GM23338 (cell line): ENCODE data around the gene LDLRAD3. TPM values are rescaled to one million over a fixed set of nuclear protein-coding genes. Genes with fewer than 3 reads are reported as not detected.

Experiments used
- ATAC-seq: fragments of 200-7000 bp; cut with Tn5 transposase; 3 replicates; pipeline ENCODE4 v1.9.1; 2020
- DNase-seq: peaks from one replicate; pipeline ENCODE4 v3.0.0-alpha.2; 2015; ENCODE audit warnings: low spot score
- H2AFZ ChIP-seq: fragments of 200-600 bp; sonication (generic); 2 replicates; pipeline ENCODE4 v1.8.0; 2016; ENCODE audit warnings: antibody characterized with exemption, mild to moderate bottlenecking, moderate library complexity
- H3F3A ChIP-seq: fragments of 200-600 bp; sonication (generic); replicated peaks from 2 replicates; pipeline ENCODE4 v1.8.0; 2017; ENCODE audit warnings: antibody characterized with exemption, mixed run types, low read depth
- H3K27ac ChIP-seq: fragments of 200-600 bp; sonication (generic); 2 replicates; pipeline ENCODE4 v1.6.1; 2016; ENCODE audit warnings: low read depth
- H3K27me3 ChIP-seq: fragments of 200-600 bp; sonication (generic); 2 replicates; pipeline ENCODE4 v1.8.0; 2016; ENCODE audit warnings: mild to moderate bottlenecking, mixed run types, moderate library complexity; ENCODE audit not compliant: insufficient read depth
- H3K36me3 ChIP-seq: fragments of 200-600 bp; sonication (generic); 2 replicates; pipeline ENCODE4 v1.8.0; 2016; ENCODE audit warnings: mild to moderate bottlenecking; ENCODE audit not compliant: insufficient read depth
- H3K4me1 ChIP-seq: fragments of 200-600 bp; sonication (generic); 2 replicates; pipeline ENCODE4 v1.8.0; 2016; ENCODE audit warnings: mild to moderate bottlenecking, moderate library complexity; ENCODE audit not compliant: insufficient read depth
- H3K4me2 ChIP-seq: fragments of 200-600 bp; sonication (generic); 2 replicates; pipeline ENCODE4 v1.7.1; 2017; ENCODE audit warnings: mixed run types
- H3K4me3 ChIP-seq: fragments of 200-600 bp; sonication (generic); 2 replicates; pipeline ENCODE4 v1.6.1; 2016; ENCODE audit warnings: mixed run types
- H3K79me2 ChIP-seq: fragments of 200-600 bp; sonication (generic); replicated peaks from 2 replicates; pipeline ENCODE4 v1.8.0; 2017; ENCODE audit warnings: mild to moderate bottlenecking; ENCODE audit not compliant: insufficient read depth
- H3K9me2 ChIP-seq: fragments of 200-600 bp; sonication (generic); 2 replicates; pipeline ENCODE4 v1.8.0; 2017; ENCODE audit not compliant: insufficient read depth
- H4K20me1 ChIP-seq: fragments of 200-600 bp; sonication (generic); replicated peaks from 2 replicates; pipeline ENCODE4 v1.8.0; 2017; ENCODE audit warnings: mild to moderate bottlenecking; ENCODE audit not compliant: insufficient read depth
- H3K27ac Mint-ChIP-seq: 2 replicates; pipeline ENCODE4 v1.8.0; 2020; ENCODE audit warnings: inconsistent platforms, mild to moderate bottlenecking, moderate library complexity, mixed read lengths
- H3K27me3 Mint-ChIP-seq: 3 replicates; pipeline ENCODE4 v1.8.0; 2022; ENCODE audit warnings: low read depth, mild to moderate bottlenecking, moderate library complexity, mixed read lengths, inconsistent platforms; ENCODE audit not compliant: insufficient read depth, poor library complexity
- H3K36me3 Mint-ChIP-seq: 3 replicates; pipeline ENCODE4 v1.8.0; 2021; ENCODE audit warnings: low read depth, mild to moderate bottlenecking, inconsistent platforms, moderate library complexity, mixed read lengths
- H3K4me1 Mint-ChIP-seq: 3 replicates; pipeline ENCODE4 v1.8.0; 2020; ENCODE audit warnings: mild to moderate bottlenecking, inconsistent platforms, mixed read lengths
- H3K4me3 Mint-ChIP-seq: 3 replicates; pipeline ENCODE4 v1.8.0; 2021; ENCODE audit warnings: moderate library complexity, mild to moderate bottlenecking, inconsistent platforms, mixed read lengths
- H3K9me3 Mint-ChIP-seq: 3 replicates; pipeline ENCODE4 v1.8.0; 2020; ENCODE audit warnings: moderate library complexity, mild to moderate bottlenecking, inconsistent platforms, mixed read lengths
- CREB1 ChIP-seq: fragments of 250-450 bp; sonication (Bioruptor Pico); IDR thresholded peaks from 2 replicates; pipeline ENCODE4 v1.5.0; 2020; ENCODE audit warnings: low read depth, mild to moderate bottlenecking, moderate library complexity
- EZH2 ChIP-seq: fragments of 200-600 bp; sonication (generic); IDR thresholded peaks from one replicate; pipeline ENCODE4 v1.8.0; 2017; ENCODE audit warnings: antibody characterized with exemption, mild to moderate bottlenecking, low read depth; ENCODE audit not compliant: unreplicated experiment
- EZH2phosphoT487 ChIP-seq: fragments of 200-600 bp; sonication (generic); IDR thresholded peaks from one replicate; pipeline ENCODE4 v1.8.1; 2018; ENCODE audit warnings: antibody characterized with exemption; ENCODE audit not compliant: unreplicated experiment
- JUNB ChIP-seq: IDR thresholded peaks from one replicate; pipeline ENCODE4 v1.6.1; 2016; ENCODE audit warnings: antibody characterized with exemption; ENCODE audit not compliant: unreplicated experiment
- NANOG ChIP-seq: IDR thresholded peaks from 2 replicates; pipeline ENCODE4 v1.6.1; 2016; ENCODE audit warnings: antibody characterized with exemption, borderline replicate concordance
- POLR2AphosphoS5 ChIP-seq: IDR thresholded peaks from 2 replicates; pipeline ENCODE4 v1.6.1; 2016; ENCODE audit warnings: antibody characterized with exemption, low read depth
- REST ChIP-seq: IDR thresholded peaks from one replicate; pipeline ENCODE4 v1.6.1; 2018; ENCODE audit warnings: antibody characterized with exemption; ENCODE audit not compliant: unreplicated experiment
- STAT1 ChIP-seq: IDR thresholded peaks from one replicate; pipeline ENCODE4 v1.6.1; 2016; ENCODE audit warnings: antibody characterized with exemption; ENCODE audit not compliant: unreplicated experiment
- ZNF114 ChIP-seq: fragments of 250-450 bp; sonication (Bioruptor Pico); IDR thresholded peaks from 2 replicates; pipeline ENCODE4 v1.5.0; 2020; ENCODE audit warnings: mild to moderate bottlenecking, moderate library complexity
- ZNF331 ChIP-seq: fragments of 250-450 bp; sonication (Bioruptor Pico); IDR thresholded peaks from 2 replicates; pipeline ENCODE4 v1.5.0; 2020; ENCODE audit warnings: low read depth, mild to moderate bottlenecking, moderate library complexity
- ZNF462 ChIP-seq: fragments of 250-450 bp; sonication (Bioruptor Pico); IDR thresholded peaks from 2 replicates; pipeline ENCODE4 v1.5.0; 2020; ENCODE audit warnings: mild to moderate bottlenecking, moderate library complexity
- polyA plus RNA-seq: library from polyadenylated mRNA; unstranded; fragments of >200 nt; fragmentation: Nextera tagmentation; extraction: Ambion mirVana; gene quantifications from 2 replicates; pipeline ENCODE4 v1.2.1, GENCODE V29; 2016
- total RNA-seq: library from RNA; depleted of rRNA; stranded (reverse); fragments of >200 nt; shearing (Covaris generic); gene quantifications from 2 replicates; pipeline ENCODE4 v1.2.3, GENCODE V29; 2014
- TF ChIP-seq, protein P1 (sequence below): IDR thresholded peaks from 2 replicates; pipeline ENCODE4 v1.6.1; 2016; ENCODE audit warnings: antibody characterized with exemption
- TF ChIP-seq, protein P2 (sequence below), 2 experiments: fragments of 200-600 bp in 1 of 2; sonication (generic) in 1 of 2; conservative IDR thresholded peaks; 2 replicates each; pipeline versions ENCODE4 v1.5.1 to v1.6.1; 2016 to 2017; ENCODE audit warnings: antibody characterized with exemption in 2 of 2, low read depth in 2 of 2, mild to moderate bottlenecking in 2 of 2, moderate library complexity in 1 of 2

The LDLRAD3 gene
- total and polyA plus RNA-seq, 2 experiments from 2014 or later: 8.5 to 19.4 TPM

GRCh38 chr11:35970445-35970844, 26.6 kb downstream of the LDLRAD3 start:
- H4K20me1 ChIP-seq: peaks cover 9% of the 10 kb centered on the region; the same call in 1 of the 2 replicates
- peaks cover 11% of the 10 kb centered on the region for H3K4me1 Mint-ChIP-seq
- DNase-seq: no peak

More at GRCh38 chr11:35970445-35970844, 26.6 kb downstream of the LDLRAD3 start:
- H3K36me3 ChIP-seq: 0 out of 2 replicates have a peak, but pooled peaks cover 4% of the 10 kb centered on the region
- ATAC-seq: no peak
- H3K4me2 ChIP-seq: no peak overlapping the region
- H3K36me3 Mint-ChIP-seq: peaks cover 32% of the 10 kb centered on the region
- H3F3A ChIP-seq: no peaks in the 10 kb centered on the region
- peaks cover 11% of the 10 kb centered on the region; the same call in 1 of the 2 replicates for H3K4me1 ChIP-seq
- no peak overlapping the region for H3K4me3 ChIP-seq
- no peak overlapping the region for H2AFZ ChIP-seq
- H3K27ac Mint-ChIP-seq: no peak overlapping the region
- peaks cover 19% of the 10 kb centered on the region for H3K9me3 Mint-ChIP-seq
- H3K4me3 Mint-ChIP-seq: no peak overlapping the region
- peaks cover 6% of the 10 kb centered on the region for H3K27me3 Mint-ChIP-seq
- H3K27me3 ChIP-seq: no peaks in the 10 kb centered on the region
- H3K79me2 ChIP-seq: peaks cover 88% of the 10 kb centered on the region
- H3K9me2 ChIP-seq: peaks cover 8% of the 10 kb centered on the region; the same call in 1 of the 2 replicates
- no peak overlapping the region for H3K27ac ChIP-seq
- TF ChIP-seq STAT1 (no peak), POLR2AphosphoS5 (no peak), ZNF114 (CRISPR knock-in tag) (no peak), NANOG (no peak), JUNB (no peak), CREB1 (CRISPR knock-in tag) (no peak), EZH2phosphoT487 (no peak), REST (no peak), ZNF331 (no peak), ZNF462 (CRISPR knock-in tag) (no peak), EZH2 (no peak)
- TF ChIP-seq, protein P1, sequence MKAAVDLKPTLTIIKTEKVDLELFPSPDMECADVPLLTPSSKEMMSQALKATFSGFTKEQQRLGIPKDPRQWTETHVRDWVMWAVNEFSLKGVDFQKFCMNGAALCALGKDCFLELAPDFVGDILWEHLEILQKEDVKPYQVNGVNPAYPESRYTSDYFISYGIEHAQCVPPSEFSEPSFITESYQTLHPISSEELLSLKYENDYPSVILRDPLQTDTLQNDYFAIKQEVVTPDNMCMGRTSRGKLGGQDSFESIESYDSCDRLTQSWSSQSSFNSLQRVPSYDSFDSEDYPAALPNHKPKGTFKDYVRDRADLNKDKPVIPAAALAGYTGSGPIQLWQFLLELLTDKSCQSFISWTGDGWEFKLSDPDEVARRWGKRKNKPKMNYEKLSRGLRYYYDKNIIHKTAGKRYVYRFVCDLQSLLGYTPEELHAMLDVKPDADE: no peak
- TF ChIP-seq, protein P2, sequence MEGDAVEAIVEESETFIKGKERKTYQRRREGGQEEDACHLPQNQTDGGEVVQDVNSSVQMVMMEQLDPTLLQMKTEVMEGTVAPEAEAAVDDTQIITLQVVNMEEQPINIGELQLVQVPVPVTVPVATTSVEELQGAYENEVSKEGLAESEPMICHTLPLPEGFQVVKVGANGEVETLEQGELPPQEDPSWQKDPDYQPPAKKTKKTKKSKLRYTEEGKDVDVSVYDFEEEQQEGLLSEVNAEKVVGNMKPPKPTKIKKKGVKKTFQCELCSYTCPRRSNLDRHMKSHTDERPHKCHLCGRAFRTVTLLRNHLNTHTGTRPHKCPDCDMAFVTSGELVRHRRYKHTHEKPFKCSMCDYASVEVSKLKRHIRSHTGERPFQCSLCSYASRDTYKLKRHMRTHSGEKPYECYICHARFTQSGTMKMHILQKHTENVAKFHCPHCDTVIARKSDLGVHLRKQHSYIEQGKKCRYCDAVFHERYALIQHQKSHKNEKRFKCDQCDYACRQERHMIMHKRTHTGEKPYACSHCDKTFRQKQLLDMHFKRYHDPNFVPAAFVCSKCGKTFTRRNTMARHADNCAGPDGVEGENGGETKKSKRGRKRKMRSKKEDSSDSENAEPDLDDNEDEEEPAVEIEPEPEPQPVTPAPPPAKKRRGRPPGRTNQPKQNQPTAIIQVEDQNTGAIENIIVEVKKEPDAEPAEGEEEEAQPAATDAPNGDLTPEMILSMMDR (conservative IDR thresholded peaks at IDR 0.05; ENCODE audit: low read depth in 2 of 2): no peak
